Measurements from ENCODE around the gene TEPSIN.

The TEPSIN gene

DNA sequence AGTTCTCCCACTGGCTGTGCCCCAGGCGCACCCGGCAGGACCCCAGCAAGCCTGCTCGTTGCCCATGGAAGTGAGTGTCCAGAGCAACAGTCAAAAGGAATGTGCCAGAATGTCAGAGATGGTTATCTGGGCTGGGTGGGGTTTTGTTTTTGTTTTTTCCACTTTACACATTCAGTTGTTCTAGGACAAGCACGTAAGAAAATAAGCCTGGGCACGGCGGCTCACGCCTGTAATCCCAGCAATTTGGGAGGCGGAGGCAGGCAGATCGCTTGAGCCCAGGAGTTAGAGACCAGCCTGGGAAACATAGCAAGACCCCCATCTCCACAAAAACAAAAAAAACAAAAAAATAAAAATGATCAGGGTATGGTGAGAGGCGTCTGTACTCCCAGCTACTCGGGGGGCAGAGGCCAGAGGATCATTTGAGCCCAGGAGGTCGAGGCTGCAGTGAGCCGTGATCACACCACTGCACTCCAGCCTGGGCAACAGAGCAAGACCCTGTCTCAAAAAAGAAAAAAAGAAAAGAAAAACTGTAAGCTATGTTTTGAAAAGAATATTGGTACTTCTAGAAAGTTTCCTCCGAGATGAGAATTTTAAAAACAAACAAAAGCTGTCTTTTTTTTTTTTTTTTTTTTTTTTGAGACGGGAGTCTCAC is 8.6 kb upstream of the TEPSIN start:
- TF ChIP-seq TOX (CRISPR knock-in tag; IDR thresholded peaks at IDR 0.05; ENCODE audit: borderline replicate concordance), result no peak
- no peak for TF ChIP-seq ZFP3 (CRISPR knock-in tag; IDR thresholded peaks at IDR 0.05)
- TF ChIP-seq, protein P1, sequence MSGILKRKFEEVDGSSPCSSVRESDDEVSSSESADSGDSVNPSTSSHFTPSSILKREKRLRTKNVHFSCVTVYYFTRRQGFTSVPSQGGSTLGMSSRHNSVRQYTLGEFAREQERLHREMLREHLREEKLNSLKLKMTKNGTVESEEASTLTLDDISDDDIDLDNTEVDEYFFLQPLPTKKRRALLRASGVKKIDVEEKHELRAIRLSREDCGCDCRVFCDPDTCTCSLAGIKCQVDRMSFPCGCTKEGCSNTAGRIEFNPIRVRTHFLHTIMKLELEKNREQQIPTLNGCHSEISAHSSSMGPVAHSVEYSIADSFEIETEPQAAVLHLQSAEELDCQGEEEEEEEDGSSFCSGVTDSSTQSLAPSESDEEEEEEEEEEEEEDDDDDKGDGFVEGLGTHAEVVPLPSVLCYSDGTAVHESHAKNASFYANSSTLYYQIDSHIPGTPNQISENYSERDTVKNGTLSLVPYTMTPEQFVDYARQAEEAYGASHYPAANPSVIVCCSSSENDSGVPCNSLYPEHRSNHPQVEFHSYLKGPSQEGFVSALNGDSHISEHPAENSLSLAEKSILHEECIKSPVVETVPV (CRISPR knock-in tag; IDR thresholded peaks at IDR 0.05), result no peak
- no peak for TF ChIP-seq ZNF8 (CRISPR knock-in tag; IDR thresholded peaks at IDR 0.05)
- TF ChIP-seq ZC3H10 (CRISPR knock-in tag; IDR thresholded peaks at IDR 0.05), result no peak
- no peak for TF ChIP-seq OSR1 (CRISPR knock-in tag; IDR thresholded peaks at IDR 0.05)
- no peak for TF ChIP-seq PPARA (CRISPR knock-in tag; IDR thresholded peaks at IDR 0.05; ENCODE audit: borderline replicate concordance)
- no peak for TF ChIP-seq RARB (CRISPR knock-in tag; IDR thresholded peaks at IDR 0.05)
- TF ChIP-seq ARNTL (CRISPR knock-in tag; IDR thresholded peaks at IDR 0.05; ENCODE audit: borderline replicate concordance, low read depth), result no peak
- ATAC-seq, result no peak

DNA sequence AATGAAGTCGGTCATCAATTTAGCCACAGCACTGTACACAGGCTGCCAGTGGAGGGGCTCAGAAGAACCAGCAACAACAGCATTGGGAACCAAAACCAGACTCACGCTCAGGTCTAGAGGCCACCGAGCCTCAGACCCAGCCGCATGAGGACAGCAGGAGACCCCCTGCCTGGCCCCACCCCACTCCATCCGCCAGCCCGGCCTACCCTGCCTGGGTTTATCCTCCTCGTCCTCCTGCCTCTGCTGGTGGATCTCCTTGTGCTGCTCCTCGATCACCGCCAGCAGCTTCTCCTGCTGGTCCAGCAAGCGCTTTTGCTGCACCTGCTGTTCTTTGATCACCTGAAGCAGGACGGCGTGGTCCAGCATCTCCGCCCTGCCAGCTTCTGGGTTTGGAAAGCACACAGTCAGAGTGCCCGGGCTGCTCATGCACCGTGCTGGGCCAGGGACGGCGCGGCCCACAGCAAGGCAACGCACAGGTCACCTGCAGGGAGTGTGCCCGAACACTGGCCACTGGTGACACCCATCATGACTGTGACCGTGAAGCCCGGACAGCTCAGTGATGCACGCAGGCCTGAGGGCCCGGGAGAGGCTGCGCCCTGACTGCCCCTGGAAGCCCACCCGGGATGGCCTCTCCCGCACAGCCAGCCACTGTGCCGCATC is 8.0 kb upstream of the TEPSIN start:
- TF ChIP-seq, protein P2, sequence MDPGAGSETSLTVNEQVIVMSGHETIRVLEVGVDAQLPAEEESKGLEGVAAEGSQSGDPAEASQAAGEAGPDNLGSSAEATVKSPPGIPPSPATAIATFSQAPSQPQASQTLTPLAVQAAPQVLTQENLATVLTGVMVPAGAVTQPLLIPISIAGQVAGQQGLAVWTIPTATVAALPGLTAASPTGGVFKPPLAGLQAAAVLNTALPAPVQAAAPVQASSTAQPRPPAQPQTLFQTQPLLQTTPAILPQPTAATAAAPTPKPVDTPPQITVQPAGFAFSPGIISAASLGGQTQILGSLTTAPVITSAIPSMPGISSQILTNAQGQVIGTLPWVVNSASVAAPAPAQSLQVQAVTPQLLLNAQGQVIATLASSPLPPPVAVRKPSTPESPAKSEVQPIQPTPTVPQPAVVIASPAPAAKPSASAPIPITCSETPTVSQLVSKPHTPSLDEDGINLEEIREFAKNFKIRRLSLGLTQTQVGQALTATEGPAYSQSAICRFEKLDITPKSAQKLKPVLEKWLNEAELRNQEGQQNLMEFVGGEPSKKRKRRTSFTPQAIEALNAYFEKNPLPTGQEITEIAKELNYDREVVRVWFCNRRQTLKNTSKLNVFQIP (CRISPR knock-in tag; IDR thresholded peaks at IDR 0.05; ENCODE audit: borderline replicate concordance, low read depth), result no peak
- TF ChIP-seq OSR1 (CRISPR knock-in tag; IDR thresholded peaks at IDR 0.05) (no peak), TOX (CRISPR knock-in tag; IDR thresholded peaks at IDR 0.05; ENCODE audit: borderline replicate concordance) (no peak), BACH2 (CRISPR knock-in tag; IDR thresholded peaks at IDR 0.05; ENCODE audit: borderline replicate concordance) (no peak), ZNF8 (CRISPR knock-in tag; IDR thresholded peaks at IDR 0.05) (no peak), ZC3H10 (CRISPR knock-in tag; IDR thresholded peaks at IDR 0.05) (no peak), RARB (CRISPR knock-in tag; IDR thresholded peaks at IDR 0.05) (no peak), CSDC2 (CRISPR knock-in tag; IDR thresholded peaks at IDR 0.05) (no peak), ZFP30 (CRISPR knock-in tag; IDR thresholded peaks at IDR 0.05) (no peak), SNAI2 (CRISPR knock-in tag; IDR thresholded peaks at IDR 0.05) (no peak)
- TF ChIP-seq, protein P3, sequence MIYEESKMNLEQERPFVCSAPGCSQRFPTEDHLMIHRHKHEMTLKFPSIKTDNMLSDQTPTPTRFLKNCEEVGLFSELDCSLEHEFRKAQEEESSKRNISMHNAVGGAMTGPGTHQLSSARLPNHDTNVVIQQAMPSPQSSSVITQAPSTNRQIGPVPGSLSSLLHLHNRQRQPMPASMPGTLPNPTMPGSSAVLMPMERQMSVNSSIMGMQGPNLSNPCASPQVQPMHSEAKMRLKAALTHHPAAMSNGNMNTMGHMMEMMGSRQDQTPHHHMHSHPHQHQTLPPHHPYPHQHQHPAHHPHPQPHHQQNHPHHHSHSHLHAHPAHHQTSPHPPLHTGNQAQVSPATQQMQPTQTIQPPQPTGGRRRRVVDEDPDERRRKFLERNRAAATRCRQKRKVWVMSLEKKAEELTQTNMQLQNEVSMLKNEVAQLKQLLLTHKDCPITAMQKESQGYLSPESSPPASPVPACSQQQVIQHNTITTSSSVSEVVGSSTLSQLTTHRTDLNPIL (CRISPR knock-in tag; IDR thresholded peaks at IDR 0.05; ENCODE audit: low read depth), result no peak
- no peak; the same call in 2 of the 3 replicates for ATAC-seq

DNA sequence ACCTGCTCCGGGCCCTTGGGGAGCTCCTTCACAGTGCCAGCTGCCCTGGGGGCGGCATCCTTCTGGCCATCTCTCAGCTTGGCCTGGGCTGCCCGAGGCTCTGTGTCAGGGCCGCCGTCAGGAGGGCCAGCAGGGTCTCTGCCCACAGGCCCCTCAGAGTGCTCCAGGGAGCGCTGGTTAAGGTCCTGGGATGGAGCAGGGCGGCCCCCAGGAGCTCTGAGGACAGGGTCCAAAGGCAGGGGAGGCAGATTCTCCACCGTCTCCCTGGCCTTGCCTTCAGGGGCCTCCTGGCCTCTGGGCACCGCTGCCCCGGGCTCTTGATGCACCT is 7.5 kb upstream of the TEPSIN start:
- ATAC-seq, result peak; percentile 1; the same call in 1 of the 3 replicates
- TF ChIP-seq TOX (CRISPR knock-in tag; IDR thresholded peaks at IDR 0.05; ENCODE audit: borderline replicate concordance) (no peak), ESRRG (CRISPR knock-in tag; IDR thresholded peaks at IDR 0.05) (no peak)

DNA sequence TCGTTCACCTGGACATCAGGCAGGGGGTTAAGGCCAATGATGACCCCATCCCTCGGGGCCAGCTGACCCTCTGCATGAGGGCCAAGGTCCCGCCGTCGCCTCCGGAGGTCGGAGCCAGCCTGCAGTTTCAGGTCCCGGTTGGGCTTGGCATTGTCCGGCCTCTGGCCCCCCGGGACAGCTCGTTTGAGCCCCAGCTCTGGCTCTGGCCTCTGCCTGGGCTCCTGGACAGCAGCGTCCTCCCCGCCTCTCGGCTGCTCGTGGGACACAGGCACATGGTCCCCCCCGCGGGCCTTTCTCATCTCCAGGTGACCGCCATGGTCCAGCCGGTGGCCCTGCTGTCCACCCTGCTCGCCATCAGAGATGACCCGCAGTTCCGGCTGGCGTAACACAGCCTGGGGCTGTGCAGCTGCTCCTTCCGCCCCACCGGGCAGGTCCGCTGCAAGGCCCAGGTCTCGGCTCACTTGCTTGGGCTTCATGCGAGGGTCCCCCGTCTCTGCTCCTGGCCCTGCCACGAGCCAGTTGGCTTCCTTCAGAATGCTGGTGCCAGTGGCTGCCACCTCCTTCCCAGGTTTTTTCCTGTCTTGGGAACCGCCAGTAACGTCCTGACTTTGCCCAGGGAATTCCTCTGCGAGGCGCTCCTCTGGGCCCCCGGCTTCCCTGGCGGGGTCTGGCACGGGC is 6.9 kb upstream of the TEPSIN start:
- TF ChIP-seq, protein P4, sequence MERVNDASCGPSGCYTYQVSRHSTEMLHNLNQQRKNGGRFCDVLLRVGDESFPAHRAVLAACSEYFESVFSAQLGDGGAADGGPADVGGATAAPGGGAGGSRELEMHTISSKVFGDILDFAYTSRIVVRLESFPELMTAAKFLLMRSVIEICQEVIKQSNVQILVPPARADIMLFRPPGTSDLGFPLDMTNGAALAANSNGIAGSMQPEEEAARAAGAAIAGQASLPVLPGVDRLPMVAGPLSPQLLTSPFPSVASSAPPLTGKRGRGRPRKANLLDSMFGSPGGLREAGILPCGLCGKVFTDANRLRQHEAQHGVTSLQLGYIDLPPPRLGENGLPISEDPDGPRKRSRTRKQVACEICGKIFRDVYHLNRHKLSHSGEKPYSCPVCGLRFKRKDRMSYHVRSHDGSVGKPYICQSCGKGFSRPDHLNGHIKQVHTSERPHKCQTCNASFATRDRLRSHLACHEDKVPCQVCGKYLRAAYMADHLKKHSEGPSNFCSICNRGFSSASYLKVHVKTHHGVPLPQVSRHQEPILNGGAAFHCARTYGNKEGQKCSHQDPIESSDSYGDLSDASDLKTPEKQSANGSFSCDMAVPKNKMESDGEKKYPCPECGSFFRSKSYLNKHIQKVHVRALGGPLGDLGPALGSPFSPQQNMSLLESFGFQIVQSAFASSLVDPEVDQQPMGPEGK (CRISPR knock-in tag; IDR thresholded peaks at IDR 0.05; ENCODE audit: borderline replicate concordance), result no peak
- TF ChIP-seq ZNF565 (CRISPR knock-in tag; conservative IDR thresholded peaks at IDR 0.05; ENCODE audit: low read depth) (no peak), TOX (CRISPR knock-in tag; IDR thresholded peaks at IDR 0.05; ENCODE audit: borderline replicate concordance) (no peak), GLIS3 (CRISPR knock-in tag; IDR thresholded peaks at IDR 0.05) (no peak), BACH2 (CRISPR knock-in tag; IDR thresholded peaks at IDR 0.05; ENCODE audit: borderline replicate concordance) (no peak), ZNF8 (CRISPR knock-in tag; IDR thresholded peaks at IDR 0.05) (no peak), TCF4 (CRISPR knock-in tag; IDR thresholded peaks at IDR 0.05; ENCODE audit: borderline replicate concordance) (no peak), ZC3H10 (CRISPR knock-in tag; IDR thresholded peaks at IDR 0.05) (no peak), ZNF70 (CRISPR knock-in tag; IDR thresholded peaks at IDR 0.05) (no peak), ARNTL (CRISPR knock-in tag; IDR thresholded peaks at IDR 0.05; ENCODE audit: borderline replicate concordance, low read depth) (no peak), ESRRG (CRISPR knock-in tag; IDR thresholded peaks at IDR 0.05) (no peak)
- ATAC-seq, result peak; percentile 2; the same call in 2 of the 3 replicates

All from SK-N-SH treated with all-trans-retinoic acid at 6 μM for 48 hours (cell line).